Sigmoid colon (tissue), 7 donors: Measurements from ENCODE around the gene ATP2B2. TPM values are rescaled to one million over a fixed set of nuclear protein-coding genes. Genes with fewer than 3 reads are reported as not detected.

ENCODE experiments used
- DNase-seq: peaks from one replicate; pipeline ENCODE4 v3.0.0-alpha.2; 2019
- H3K27ac ChIP-seq, 4 donors: fragments of 200-600 bp; sonication (generic); one replicate each; pipeline ENCODE4 v1.5.1; 2016 to 2019; ENCODE audit warnings: mild to moderate bottlenecking in 1 of 4
- H3K27me3 ChIP-seq, 3 donors: fragments of 200-600 bp; sonication (generic); one replicate each; pipeline ENCODE4 v1.5.1; 2019; ENCODE audit warnings: mild to moderate bottlenecking in 1 of 3
- H3K36me3 ChIP-seq, 4 donors: fragments of 200-600 bp; sonication (generic); one replicate each; pipeline ENCODE4 v1.5.1; 2016 to 2019
- H3K4me1 ChIP-seq, 4 donors: fragments of 200-600 bp; sonication (generic); one replicate each; pipeline ENCODE4 v1.5.1; 2017 to 2019
- H3K4me3 ChIP-seq, 4 donors: fragments of 200-600 bp; sonication (generic); one replicate each; pipeline ENCODE4 v1.5.1; 2017 to 2019; ENCODE audit warnings: mild to moderate bottlenecking in 2 of 4, moderate library complexity in 1 of 4
- H3K9me3 ChIP-seq, 4 donors: fragments of 200-600 bp in 3 of 4; sonication (generic) in 3 of 4; one replicate each; pipeline versions ENCODE4 v1.5.1 to v1.6.1; 2013 to 2019
- EP300 ChIP-seq, 4 donors: sonication (generic); formaldehyde crosslinking; IDR thresholded peaks; one replicate each; pipeline ENCODE4 v1.6.1; 2017; ENCODE audit warnings: antibody characterized with exemption in 4 of 4
- POLR2A ChIP-seq, 2 donors: fragments of 450-650 bp; IDR thresholded peaks; one replicate each; pipeline ENCODE4 v1.6.1; 2016; ENCODE audit warnings: antibody characterized with exemption in 2 of 2, mild to moderate bottlenecking in 2 of 2, moderate library complexity in 2 of 2
- POLR2AphosphoS5 ChIP-seq, 4 donors: sonication (generic); formaldehyde crosslinking; IDR thresholded peaks; one replicate each; pipeline ENCODE4 v1.6.1; 2017; ENCODE audit warnings: antibody characterized with exemption in 4 of 4
- WGBS, 2 donors: extraction: QIAGEN DNeasy Blood & Tissue Kit; methylation state at CpG; one replicate each; pipeline ENCODE4 v1.1.7; 2013; 5-methylcytosine and 5-hydroxymethylcytosine counted together
- intact Hi-C: fragments of 100-400 bp; cut with DNase I; formaldehyde crosslinking; loops from one replicate; pipeline ENCODE4 v1.15.1; 2023
- polyA plus RNA-seq, 3 donors: library from polyadenylated mRNA; stranded (reverse); fragments of 200-250 nt; gene quantifications; one replicate each; pipeline ENCODE4 v1.2.3, GENCODE V29; 2013
- total RNA-seq, 4 donors: library from RNA; depleted of rRNA; stranded (reverse); fragments of >200 nt; gene quantifications; one replicate each; pipeline ENCODE4 v1.1.0, GENCODE V29; 2016
- TF ChIP-seq, protein P1 (sequence below), 4 experiments: fragments of 450-650 bp in 3 of 4; fragments of 200-600 bp in 1 of 4; IDR thresholded peaks; one replicate each; pipeline ENCODE4 v1.5.1; 2016 to 2019; ENCODE audit warnings: antibody characterized with exemption in 4 of 4, mild to moderate bottlenecking in 3 of 4, moderate library complexity in 2 of 4
- donor health status: healthy with polysubstance abuse.
- donor health status: Bipolar disorder and iron deficiency.
- donor health status: healthy.

The ATP2B2 gene
- total and polyA plus RNA-seq, 7 donors: under 0.01 to 0.83 (median 0.23) TPM; not detected in 3

- H3K4me3 ChIP-seq: no peak overlapping the region
- DNase-seq: peak; percentile 12
- TF ChIP-seq EP300 (IDR thresholded peaks at IDR 0.05) (no peak), POLR2A (IDR thresholded peaks at IDR 0.05) (no peak), POLR2AphosphoS5 (IDR thresholded peaks at IDR 0.05) (no peak)
- TF ChIP-seq, protein P1, sequence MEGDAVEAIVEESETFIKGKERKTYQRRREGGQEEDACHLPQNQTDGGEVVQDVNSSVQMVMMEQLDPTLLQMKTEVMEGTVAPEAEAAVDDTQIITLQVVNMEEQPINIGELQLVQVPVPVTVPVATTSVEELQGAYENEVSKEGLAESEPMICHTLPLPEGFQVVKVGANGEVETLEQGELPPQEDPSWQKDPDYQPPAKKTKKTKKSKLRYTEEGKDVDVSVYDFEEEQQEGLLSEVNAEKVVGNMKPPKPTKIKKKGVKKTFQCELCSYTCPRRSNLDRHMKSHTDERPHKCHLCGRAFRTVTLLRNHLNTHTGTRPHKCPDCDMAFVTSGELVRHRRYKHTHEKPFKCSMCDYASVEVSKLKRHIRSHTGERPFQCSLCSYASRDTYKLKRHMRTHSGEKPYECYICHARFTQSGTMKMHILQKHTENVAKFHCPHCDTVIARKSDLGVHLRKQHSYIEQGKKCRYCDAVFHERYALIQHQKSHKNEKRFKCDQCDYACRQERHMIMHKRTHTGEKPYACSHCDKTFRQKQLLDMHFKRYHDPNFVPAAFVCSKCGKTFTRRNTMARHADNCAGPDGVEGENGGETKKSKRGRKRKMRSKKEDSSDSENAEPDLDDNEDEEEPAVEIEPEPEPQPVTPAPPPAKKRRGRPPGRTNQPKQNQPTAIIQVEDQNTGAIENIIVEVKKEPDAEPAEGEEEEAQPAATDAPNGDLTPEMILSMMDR (IDR thresholded peaks at IDR 0.05): no peak
- H3K36me3 ChIP-seq: no peaks in the 10 kb centered on the region
- WGBS, 2 donors: 65 to 80% methylated on average over 7 of the region's 7 CpGs
- H3K27me3 ChIP-seq: peaks cover 0 to 51% (median 0%) of the 10 kb centered on the region in 3 donors
- H3K27ac ChIP-seq: no peak overlapping the region
- intact Hi-C loops: no loop called here
- no peaks in the 10 kb centered on the region for H3K9me3 ChIP-seq
- H3K4me1 ChIP-seq: no peaks in the 10 kb centered on the region
Measured at GRCh38 chr3:10524270-10524669, 18.9 kb upstream of the ATP2B2 start.

- DNase-seq: peak; percentile 12
- Histone ChIP-seq H3K4me1 (no peaks in the 10 kb centered on the region), H3K36me3 (no peaks in the 10 kb centered on the region), H3K4me3 (no peak overlapping the region), H3K27ac (no peak overlapping the region), H3K27me3 (peaks cover 0 to 51% (median 0%) of the 10 kb centered on the region in 3 donors), H3K9me3 (no peaks in the 10 kb centered on the region)
- TF ChIP-seq POLR2A (IDR thresholded peaks at IDR 0.05) (no peak), EP300 (IDR thresholded peaks at IDR 0.05) (no peak), POLR2AphosphoS5 (IDR thresholded peaks at IDR 0.05) (no peak)
- TF ChIP-seq, protein P1 (IDR thresholded peaks at IDR 0.05): no peak
- 55 to 71% methylated on average over 5 of the region's 5 CpGs for WGBS, 2 donors
- intact Hi-C loops: no loop called here
Measured at GRCh38 chr3:10523561-10523960, 18.2 kb upstream of the ATP2B2 start.

DNA sequence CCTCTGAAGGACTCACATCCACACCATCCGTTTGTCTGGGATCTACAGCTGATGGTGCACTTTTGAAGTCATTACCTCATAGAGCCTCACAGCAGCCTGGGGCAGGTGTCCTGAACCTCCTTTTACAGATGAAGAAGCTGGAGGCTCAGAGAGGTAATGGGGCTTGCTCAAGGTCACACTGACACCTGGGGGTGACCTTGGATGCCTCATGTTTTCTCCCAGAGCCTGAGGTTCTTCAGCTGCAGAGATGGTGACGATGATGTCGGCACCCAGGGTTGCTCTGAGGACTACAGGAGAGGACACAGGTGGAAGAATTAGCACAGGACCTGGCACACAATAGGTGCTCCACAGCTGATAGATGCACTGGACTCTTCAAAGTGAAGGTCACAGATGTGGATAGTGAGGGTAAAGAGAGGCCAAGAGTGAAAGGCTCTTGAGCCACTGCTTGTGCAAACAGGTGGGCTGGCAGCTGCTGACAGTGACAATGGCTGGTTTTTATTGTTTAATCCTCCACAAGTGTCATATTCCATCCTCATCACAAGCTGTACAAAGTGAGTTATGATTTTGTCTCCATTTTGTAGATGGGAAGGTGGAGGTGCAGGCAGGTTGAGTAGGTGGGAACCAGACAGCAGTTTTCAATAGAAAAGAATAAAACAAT is 17.4 kb upstream of the ATP2B2 start:
- peak; percentile 36 for DNase-seq
- TF ChIP-seq, protein P1 (IDR thresholded peaks at IDR 0.05): no peak

DNA sequence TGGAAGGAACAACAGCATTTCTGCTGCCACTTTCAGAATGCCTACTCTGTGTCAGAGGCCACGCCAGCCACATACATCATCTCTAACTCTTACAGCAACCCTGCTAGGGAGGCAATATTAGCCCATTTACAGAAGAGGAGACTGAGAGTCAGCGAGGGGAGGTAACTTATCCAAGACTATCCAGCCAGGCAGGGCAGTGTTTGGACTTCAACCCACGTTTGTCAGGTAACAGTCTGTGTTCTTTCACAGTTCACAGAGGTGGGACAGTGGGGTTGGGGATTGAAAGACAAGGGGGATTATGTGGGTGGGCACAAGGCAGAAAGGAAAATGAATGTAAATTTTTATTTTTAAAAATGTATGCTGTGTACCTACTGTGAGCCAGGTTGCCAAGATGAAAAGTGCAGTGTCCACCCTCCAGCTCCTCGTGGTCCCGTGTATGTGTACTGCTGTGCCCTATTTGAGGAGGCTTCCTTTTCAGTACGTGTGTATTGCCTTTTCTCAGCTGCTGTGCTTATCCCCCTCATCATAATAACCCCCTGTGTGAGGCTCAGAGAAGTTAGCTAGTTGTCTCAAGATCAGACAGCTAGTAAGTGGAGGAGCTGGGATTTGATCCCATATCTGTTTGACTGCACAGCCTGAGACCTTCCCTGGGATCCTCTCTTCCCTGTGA is 16.5 kb upstream of the ATP2B2 start:
- intact Hi-C loops: no loop called here
- TF ChIP-seq EP300 (IDR thresholded peaks at IDR 0.05): no peak
- TF ChIP-seq POLR2AphosphoS5 (IDR thresholded peaks at IDR 0.05): no peak
- TF ChIP-seq POLR2A (IDR thresholded peaks at IDR 0.05): no peak
- TF ChIP-seq, protein P1 (IDR thresholded peaks at IDR 0.05): no peak
- no peak overlapping the region for H3K27ac ChIP-seq
- peaks cover 0 to 2% (median 0%) of the 10 kb centered on the region in 4 donors for H3K4me1 ChIP-seq
- peak; percentile 14 for DNase-seq
- H3K27me3 ChIP-seq: peaks cover 0 to 47% (median 0%) of the 10 kb centered on the region in 3 donors
- H3K4me3 ChIP-seq: no peak overlapping the region
- H3K9me3 ChIP-seq: no peaks in the 10 kb centered on the region
- WGBS, 2 donors: 52 to 75% methylated on average over 6 of the region's 6 CpGs
- H3K36me3 ChIP-seq: no peaks in the 10 kb centered on the region

More for the DNA sequence above, 17.4 kb upstream of the ATP2B2 start:
- WGBS, 2 donors: 77 to 83% methylated on average over 3 of the region's 3 CpGs
- Histone ChIP-seq H3K36me3 (no peaks in the 10 kb centered on the region), H3K27ac (no peak overlapping the region), H3K27me3 (peaks cover 0 to 51% (median 0%) of the 10 kb centered on the region in 3 donors), H3K9me3 (no peaks in the 10 kb centered on the region), H3K4me3 (no peak overlapping the region), H3K4me1 (no peaks in the 10 kb centered on the region)
- intact Hi-C loops: no loop called here
